Caco-2 (cell line): ENCODE data around the gene IRF2BP2. TPM values are rescaled to one million over a fixed set of nuclear protein-coding genes. Genes with fewer than 3 reads are reported as not detected.

Experiments used
- BruUV-seq: library from RNA; stranded (reverse); fragments of 400-500 nt; replicated peaks from 2 replicates; lab custom pipeline; 2021; lab: Mats Ljungman, UMichigan
- CTCF ChIA-PET: fragments of 300-600 bp; sonication (Branson Sonifier 250); formaldehyde crosslinking; loops from one replicate; lab custom pipeline; 2022; ENCODE audit warnings: antibody characterized with exemption; lab: Charles Lee
- POLR2A ChIA-PET: fragments of 300-600 bp; sonication (Branson Sonifier 250); formaldehyde crosslinking; loops from one replicate; lab custom pipeline; 2022; ENCODE audit warnings: antibody characterized with exemption; lab: Charles Lee
- DNase-seq, 2 experiments: peaks; one replicate each; pipeline versions ENCODE4 v3.0.0 to v3.0.0-alpha.2; 2020 to 2022
- H3K27me3 ChIP-seq: replicated peaks from 2 replicates; pipeline ENCODE4 v1.6.0; 2011; ENCODE audit warnings: low read length; ENCODE audit not compliant: control insufficient read depth, insufficient read depth
- H3K36me3 ChIP-seq: 2 replicates; pipeline ENCODE4 v1.5.1; 2011; ENCODE audit warnings: low read length; ENCODE audit not compliant: control insufficient read depth, insufficient read depth
- H3K4me1 ChIP-seq: fragments of 250-450 bp; sonication (Bioruptor Pico); 2 replicates; pipeline ENCODE4 v1.5.1; 2020; ENCODE audit warnings: mild to moderate bottlenecking
- H3K4me3 ChIP-seq: 2 replicates; pipeline ENCODE4 v1.5.1; 2011; ENCODE audit warnings: low read depth, mild to moderate bottlenecking, control low read depth, low read length
- H3K9me3 ChIP-seq: fragments of 250-450 bp; sonication (Bioruptor Pico); 2 replicates; pipeline ENCODE4 v1.5.1; 2020; ENCODE audit warnings: mild to moderate bottlenecking, moderate library complexity
- H3K27ac Mint-ChIP-seq: one replicate; pipeline ENCODE4 v1.8.0; 2022; ENCODE audit warnings: mixed read lengths; ENCODE audit not compliant: unreplicated experiment
- H3K27me3 Mint-ChIP-seq: one replicate; pipeline ENCODE4 v1.8.0; 2022; ENCODE audit warnings: mixed read lengths; ENCODE audit not compliant: insufficient read depth, unreplicated experiment
- H3K36me3 Mint-ChIP-seq: one replicate; pipeline ENCODE4 v1.8.0; 2022; ENCODE audit warnings: mild to moderate bottlenecking, mixed read lengths; ENCODE audit not compliant: insufficient read depth, unreplicated experiment
- H3K4me1 Mint-ChIP-seq: one replicate; pipeline ENCODE4 v1.8.0; 2022; ENCODE audit warnings: low read depth, mixed read lengths; ENCODE audit not compliant: unreplicated experiment
- H3K4me3 Mint-ChIP-seq: one replicate; pipeline ENCODE4 v1.8.0; 2022; ENCODE audit warnings: mild to moderate bottlenecking, moderate library complexity, mixed read lengths; ENCODE audit not compliant: unreplicated experiment
- H3K9me3 Mint-ChIP-seq: one replicate; pipeline ENCODE4 v1.8.0; 2022; ENCODE audit warnings: mixed read lengths; ENCODE audit not compliant: unreplicated experiment
- CTCF ChIP-seq, 2 experiments: fragments of 200-600 bp in 1 of 2; IDR thresholded peaks; 1 replicate in 1 of 2; 2 replicates in 1 of 2; pipeline versions ENCODE4 v1.5.1 to v1.8.0; 2011 to 2022; ENCODE audit warnings: antibody characterized with exemption in 1 of 2, control low read depth in 1 of 2, inconsistent platforms in 1 of 2, low read depth in 1 of 2, low read length in 1 of 2, mild to moderate bottlenecking in 1 of 2, moderate library complexity in 1 of 2; ENCODE audit not compliant: insufficient read depth in 1 of 2, severe bottlenecking in 1 of 2, unreplicated experiment in 1 of 2
- intact Hi-C: fragments of 100-400 bp; cut with micrococcal nuclease; formaldehyde crosslinking; loops from one replicate; pipeline ENCODE4 v1.10.0; 2022; ENCODE audit not compliant: unreplicated experiment
- total RNA-seq: library from RNA; stranded (reverse); gene quantifications from 2 replicates; pipeline ENCODE4 v1.2.3, GENCODE V29; 2022

IRF2BP2 gene
- total RNA-seq, 1 experiment from 2014 or later = 135 TPM

DNA sequence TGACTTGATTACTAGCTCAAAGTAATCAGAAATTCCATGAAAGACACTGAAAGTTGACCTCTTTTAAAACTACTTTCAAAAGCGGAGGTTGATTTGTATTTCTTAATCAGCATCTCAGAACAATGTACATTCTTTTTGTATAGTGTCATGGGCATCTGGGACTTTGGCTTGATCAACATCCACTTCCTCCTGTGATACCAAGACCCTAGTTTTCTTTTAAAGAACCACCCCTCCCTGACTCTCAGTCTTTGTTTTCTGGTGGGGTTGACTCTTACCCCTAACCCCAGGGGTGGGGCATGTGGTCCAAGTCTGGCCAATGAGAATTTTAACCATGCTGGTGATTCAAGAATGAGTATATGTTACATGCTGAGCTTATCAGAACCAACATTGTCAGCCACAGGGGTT lies 21.7 kb upstream of the IRF2BP2 start:
- intact Hi-C loops = loop anchor here (1.0 kb wide), 1 partner anchor 8 kb away; no protein-coding TSS in a partner anchor
- POLR2A ChIA-PET = interaction anchor here (0.8 to 1.5 kb wide), 2 partner anchors 15 to 19 kb away, joined by 3 to 9 read pairs; no protein-coding TSS in a partner anchor
- Mint-ChIP-seq H3K4me1 (peaks cover 47% of the 10 kb centered on the region), H3K27ac (peak overlapping the region; percentile 76), H3K4me3 (no peak overlapping the region), H3K36me3 (peaks cover 7% of the 10 kb centered on the region), H3K27me3 (no peaks in the 10 kb centered on the region), H3K9me3 (no peaks in the 10 kb centered on the region)
- peak; percentile 69 to 70 for DNase-seq
- Histone ChIP-seq H3K36me3 (no peaks in the 10 kb centered on the region), H3K9me3 (no peaks in the 10 kb centered on the region), H3K4me1 (peaks cover 50% of the 10 kb centered on the region), H3K27me3 (no peaks in the 10 kb centered on the region), H3K4me3 (no peak overlapping the region)
- no peak for TF ChIP-seq CTCF (IDR thresholded peaks at IDR 0.05; ENCODE audit: insufficient read depth in 1 of 2, low read depth in 1 of 2, low read length in 1 of 2, severe bottlenecking in 1 of 2, unreplicated experiment in 1 of 2)
- BruUV-seq = no TSS peak
- CTCF ChIA-PET = no interaction called here

DNA sequence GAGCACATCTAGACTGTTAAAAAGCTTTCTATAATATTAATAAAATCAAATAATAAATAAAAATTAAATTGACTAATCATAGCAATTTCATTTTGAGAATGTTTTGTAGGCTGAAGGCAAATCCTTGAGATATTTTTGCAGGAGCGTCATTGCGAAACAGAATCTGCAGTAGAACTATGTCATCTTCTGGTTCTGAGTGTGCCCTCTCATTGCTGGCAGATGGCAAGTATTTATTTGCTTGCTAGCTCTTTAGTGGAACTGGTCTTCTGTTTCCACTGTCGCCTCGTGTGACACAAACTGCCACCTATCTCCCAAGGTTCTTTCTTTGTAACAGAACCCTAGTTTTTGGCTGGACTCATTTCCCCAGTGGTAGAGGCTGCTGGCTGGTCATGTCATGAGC lies 19.0 kb upstream of the IRF2BP2 start:
- intact Hi-C loops = no loop called here
- DNase-seq = no peak

GRCh38 chr1:234628089-234628488 lies 18.1 kb upstream of the IRF2BP2 start:
- TSS peak; percentile 81 for BruUV-seq
- Mint-ChIP-seq H3K27ac (peak overlapping the region; percentile 87), H3K4me1 (peaks cover 53% of the 10 kb centered on the region), H3K9me3 (no peaks in the 10 kb centered on the region), H3K4me3 (peak overlapping the region; percentile 54), H3K27me3 (no peaks in the 10 kb centered on the region), H3K36me3 (peaks cover 7% of the 10 kb centered on the region)
- Histone ChIP-seq H3K36me3 (no peaks in the 10 kb centered on the region), H3K4me3 (no peak overlapping the region), H3K4me1 (peaks cover 64% of the 10 kb centered on the region), H3K9me3 (no peaks in the 10 kb centered on the region), H3K27me3 (no peaks in the 10 kb centered on the region)
- ChIA-PET POLR2A (interaction anchor here (0.8 to 2.4 kb wide), 6 partner anchors 9 to 88 kb away, joined by 3 to 51 read pairs (median 7); partner anchors contain the start of gene IRF2BP2), CTCF (interaction anchor here (0.6 to 1.6 kb wide), 5 partner anchors 11 to 445 kb away, joined by 3 to 7 read pairs (median 5); no protein-coding TSS in a partner anchor)
- no peak for DNase-seq
- no peak for TF ChIP-seq CTCF (IDR thresholded peaks at IDR 0.05; ENCODE audit: insufficient read depth in 1 of 2, low read depth in 1 of 2, low read length in 1 of 2, severe bottlenecking in 1 of 2, unreplicated experiment in 1 of 2)
- intact Hi-C loops = no loop called here

More for the DNA sequence above, 19.0 kb upstream of the IRF2BP2 start:
- Histone ChIP-seq H3K9me3 (no peaks in the 10 kb centered on the region), H3K27me3 (no peaks in the 10 kb centered on the region), H3K4me3 (no peak overlapping the region), H3K36me3 (no peaks in the 10 kb centered on the region), H3K4me1 (peaks cover 66% of the 10 kb centered on the region)
- Mint-ChIP-seq H3K27ac (no peak overlapping the region), H3K27me3 (no peaks in the 10 kb centered on the region), H3K36me3 (peaks cover 7% of the 10 kb centered on the region), H3K9me3 (no peaks in the 10 kb centered on the region), H3K4me1 (peaks cover 52% of the 10 kb centered on the region), H3K4me3 (no peak overlapping the region)
- BruUV-seq = no TSS peak
- POLR2A ChIA-PET = interaction anchor here (2.4 kb wide), 1 partner anchor 17 kb away, joined by 51 read pairs; the partner anchor contains the start of gene IRF2BP2
- CTCF ChIA-PET = interaction anchor here (0.7 kb wide), 1 partner anchor 46 kb away, joined by 3 read pairs; no protein-coding TSS in a partner anchor
- no peak for TF ChIP-seq CTCF (IDR thresholded peaks at IDR 0.05; ENCODE audit: insufficient read depth in 1 of 2, low read depth in 1 of 2, low read length in 1 of 2, severe bottlenecking in 1 of 2, unreplicated experiment in 1 of 2)
